ENCODE data around the gene ROBO3.

The ROBO3 gene

GRCh38 chr11:124892750-124893454 is 27.7 kb downstream of the ROBO3 start:
- DNase-seq (ENCODE audit: low read depth) = no peak

GRCh38 chr11:124893781-124894401 is 28.7 kb downstream of the ROBO3 start:
- no peak for DNase-seq (ENCODE audit: low read depth)

- no peak for DNase-seq (ENCODE audit: low read depth)
Observed at GRCh38 chr11:124894606-124895430, 29.6 kb downstream of the ROBO3 start.

- no peak for DNase-seq (ENCODE audit: low read depth)
Observed at GRCh38 chr11:124895471-124895971, 30.3 kb downstream of the ROBO3 start.

- DNase-seq (ENCODE audit: low read depth) = no peak
Observed at GRCh38 chr11:124896071-124896750, 31.0 kb downstream of the ROBO3 start.

GRCh38 chr11:124896821-124897391 is 31.7 kb downstream of the ROBO3 start:
- no peak for DNase-seq (ENCODE audit: low read depth)

- no peak for DNase-seq (ENCODE audit: low read depth)
Observed at GRCh38 chr11:124897674-124898262, 32.5 kb downstream of the ROBO3 start, which contains the start of gene ROBO4. TSS of gene ROBO4 (minus strand) at chr11:124897865. CDS start at chr11:124897795, 70 bp downstream.

GRCh38 chr11:124898263-124898680 is 33.0 kb downstream of the ROBO3 start:
- DNase-seq (ENCODE audit: low read depth) = no peak

GRCh38 chr11:124898711-124899110 is 33.5 kb downstream of the ROBO3 start:
- no peak for DNase-seq (ENCODE audit: low read depth)

GRCh38 chr11:124899383-124900145 is 34.3 kb downstream of the ROBO3 start:
- no peak for DNase-seq (ENCODE audit: low read depth)

- DNase-seq (ENCODE audit: low read depth) = no peak
Observed at GRCh38 chr11:124900464-124900863, 35.2 kb downstream of the ROBO3 start.

- DNase-seq (ENCODE audit: low read depth) = no peak
Observed at GRCh38 chr11:124902616-124903015, 37.4 kb downstream of the ROBO3 start.

GRCh38 chr11:124915541-124916369 is 50.5 kb downstream of the ROBO3 start:
- no peak for DNase-seq (ENCODE audit: low read depth)

- no peak for DNase-seq (ENCODE audit: low read depth)
Observed at GRCh38 chr11:124916370-124916710, 51.1 kb downstream of the ROBO3 start.

- no peak for DNase-seq (ENCODE audit: low read depth)
Observed at GRCh38 chr11:124917115-124917637, 51.9 kb downstream of the ROBO3 start.

GRCh38 chr11:124918950-124919349 is 53.7 kb downstream of the ROBO3 start, which contains the start of gene HEPN1:
TSS of gene HEPN1 (plus strand) at chr11:124919250.
- DNase-seq (ENCODE audit: low read depth) = no peak

GRCh38 chr11:124919898-124920297 is 54.7 kb downstream of the ROBO3 start:
- DNase-seq (ENCODE audit: low read depth) = no peak

- no peak for DNase-seq (ENCODE audit: low read depth)
Observed at GRCh38 chr11:124920356-124920755, 55.1 kb downstream of the ROBO3 start.

GRCh38 chr11:124920870-124921609 is 55.8 kb downstream of the ROBO3 start:
- DNase-seq (ENCODE audit: low read depth) = peak; percentile 65

All from stimulated activated CD8-positive, alpha-beta memory T cell treated with anti-CD3 and anti-CD28 coated beads, Interleukin-12 subunit alpha, Interleukin-12 subunit beta, amount 100 ng/mL, for 1 hour (primary cell).